NCI-H460 (cell line): ENCODE results near the gene PADI3. TPM values are rescaled to one million over a fixed set of nuclear protein-coding genes. Genes with fewer than 3 reads are reported as not detected.

ENCODE experiments used
- DNase-seq: peaks from one replicate; pipeline ENCODE4 v3.0.0-alpha.2; 2016; ENCODE audit warnings: low read depth; ENCODE audit errors: extremely low read depth
- polyA plus RNA-seq: library from polyadenylated mRNA; depleted of rRNA; stranded (reverse); fragments of >200 nt; gene quantifications from 2 replicates; pipeline ENCODE4 v1.2.3, GENCODE V29; 2014; cell fraction: nucleus; rRNA removed
- total RNA-seq: library from RNA; depleted of rRNA; stranded (reverse); fragments of >200 nt; shearing (Covaris generic); gene quantifications from 2 replicates; pipeline ENCODE4 v1.2.3, GENCODE V29; 2014; rRNA removed

The PADI3 gene, protein sequence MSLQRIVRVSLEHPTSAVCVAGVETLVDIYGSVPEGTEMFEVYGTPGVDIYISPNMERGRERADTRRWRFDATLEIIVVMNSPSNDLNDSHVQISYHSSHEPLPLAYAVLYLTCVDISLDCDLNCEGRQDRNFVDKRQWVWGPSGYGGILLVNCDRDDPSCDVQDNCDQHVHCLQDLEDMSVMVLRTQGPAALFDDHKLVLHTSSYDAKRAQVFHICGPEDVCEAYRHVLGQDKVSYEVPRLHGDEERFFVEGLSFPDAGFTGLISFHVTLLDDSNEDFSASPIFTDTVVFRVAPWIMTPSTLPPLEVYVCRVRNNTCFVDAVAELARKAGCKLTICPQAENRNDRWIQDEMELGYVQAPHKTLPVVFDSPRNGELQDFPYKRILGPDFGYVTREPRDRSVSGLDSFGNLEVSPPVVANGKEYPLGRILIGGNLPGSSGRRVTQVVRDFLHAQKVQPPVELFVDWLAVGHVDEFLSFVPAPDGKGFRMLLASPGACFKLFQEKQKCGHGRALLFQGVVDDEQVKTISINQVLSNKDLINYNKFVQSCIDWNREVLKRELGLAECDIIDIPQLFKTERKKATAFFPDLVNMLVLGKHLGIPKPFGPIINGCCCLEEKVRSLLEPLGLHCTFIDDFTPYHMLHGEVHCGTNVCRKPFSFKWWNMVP
- total RNA-seq: not detected in 2 replicates
- 0.31 TPM in 1 of 2 replicates, not detected in the other for polyA plus RNA-seq

GRCh38 chr1:17248781-17249180, at the start of gene PADI3:
TSS of gene PADI3 (plus strand) at chr1:17249098. CDS start at chr1:17249138, 40 bp downstream.
- no peak for DNase-seq

GRCh38 chr1:17199267-17200044, 49.4 kb upstream of the PADI3 start:
- no peak for DNase-seq

DNA sequence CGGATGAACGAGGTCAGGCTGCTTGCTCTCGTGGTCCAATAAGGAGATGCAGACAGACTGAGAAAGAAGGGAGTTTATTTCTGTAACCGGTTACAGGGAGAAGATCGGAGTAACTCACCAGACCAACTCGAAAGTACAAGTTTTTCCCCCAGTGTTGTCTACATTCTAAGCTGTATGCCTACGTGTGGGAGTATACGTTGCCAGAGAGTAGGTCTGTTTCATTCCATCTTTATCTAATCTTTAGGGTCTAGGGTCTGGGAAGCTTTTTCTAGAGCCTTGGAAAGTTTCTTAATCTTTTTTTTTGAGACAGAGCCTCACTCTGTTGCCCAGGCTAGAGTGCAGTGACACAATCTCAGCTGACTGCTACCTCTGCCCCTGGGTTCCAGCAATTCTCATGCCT, 48.7 kb upstream of the PADI3 start:
- DNase-seq: no peak

DNA sequence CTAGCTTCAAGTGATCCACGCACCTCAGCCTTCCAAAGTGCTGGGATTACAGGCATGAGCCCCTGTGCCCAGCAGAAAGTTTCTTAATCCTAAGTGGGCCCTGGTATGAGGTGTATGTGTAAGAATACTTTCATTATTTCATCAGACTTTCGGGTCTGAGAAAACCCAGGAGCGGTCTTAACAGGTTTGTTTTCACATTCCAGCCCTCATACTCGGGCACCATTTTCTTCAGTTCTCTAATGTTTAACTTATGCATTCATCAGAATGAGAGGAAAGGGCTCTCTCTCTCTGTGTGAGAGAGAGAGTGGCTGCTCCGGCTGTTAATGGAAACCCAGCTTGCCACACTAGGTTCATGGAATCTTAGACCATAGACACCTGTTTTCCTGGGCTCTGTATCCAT, 48.1 kb upstream of the PADI3 start:
- DNase-seq: no peak

- DNase-seq: no peak
Observed at GRCh38 chr1:17201201-17202021, 47.5 kb upstream of the PADI3 start.

DNA sequence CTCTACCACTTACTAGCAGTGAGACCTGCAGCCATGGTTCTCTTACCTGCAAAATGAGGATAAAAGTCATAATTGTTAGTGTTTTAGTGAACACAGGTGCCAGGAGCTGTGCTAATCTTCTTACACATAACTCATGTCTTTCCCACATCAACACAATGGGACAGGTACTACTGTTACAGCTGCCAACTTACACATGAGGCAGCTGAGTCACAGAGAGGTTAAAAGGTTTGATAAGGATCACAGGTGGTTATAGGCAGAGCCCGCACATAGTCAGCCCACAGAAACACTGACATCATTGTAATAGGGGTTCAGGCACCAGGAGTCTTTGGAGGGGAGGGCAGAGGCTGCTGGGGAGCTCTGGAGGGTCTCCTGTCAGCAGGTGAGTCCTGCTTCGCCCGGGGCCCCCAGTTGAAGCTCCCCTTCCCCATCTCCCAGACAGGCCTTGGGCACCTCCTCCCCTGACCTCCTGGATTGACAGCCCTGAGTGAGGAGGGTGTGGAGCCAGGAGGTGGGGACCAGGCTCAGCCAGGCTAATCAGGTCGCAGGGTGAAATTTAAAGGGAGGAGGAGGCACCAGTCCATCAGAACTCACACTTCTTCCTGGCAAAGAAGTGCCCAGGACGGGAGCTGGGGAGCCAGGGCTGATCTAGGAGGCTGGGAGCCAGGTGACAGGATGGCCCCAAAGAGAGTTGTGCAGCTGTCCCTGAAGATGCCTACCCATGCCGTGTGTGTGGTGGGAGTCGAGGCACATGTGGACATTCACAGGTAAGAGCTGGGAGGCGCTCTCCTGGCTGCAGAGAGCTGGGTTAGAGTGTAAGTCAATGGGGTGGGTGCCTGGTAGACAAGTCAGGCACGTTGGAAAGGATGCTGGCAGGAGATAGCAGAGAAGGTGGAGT, 44.1 kb upstream of the PADI3 start, which contains the start of gene PADI1:
Gene PADI1, plus strand, starts transcription at position 583 of the 895 bp plus-strand sequence. Its CDS starts 90 bp downstream, at position 673.
- no peak for DNase-seq

DNA sequence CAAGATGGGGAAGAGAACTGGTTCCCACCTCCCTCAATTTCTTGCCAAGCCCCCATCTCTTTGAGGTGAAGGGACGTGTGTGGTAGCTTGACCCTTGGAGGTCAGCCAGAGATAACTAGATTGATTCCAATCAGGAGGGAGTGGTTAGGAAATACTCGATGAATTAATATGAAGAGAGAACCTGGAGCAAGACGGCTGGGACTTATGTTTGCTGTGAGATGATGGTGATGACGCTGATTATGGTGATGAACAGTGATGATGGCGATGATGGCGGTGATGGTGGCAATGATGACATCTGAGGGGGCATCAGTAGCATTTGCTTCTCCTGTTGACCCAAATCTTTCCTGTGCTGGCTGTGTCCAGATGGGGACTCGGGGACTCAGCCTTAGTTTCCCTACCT, 43.2 kb upstream of the PADI3 start:
- no peak for DNase-seq

DNA sequence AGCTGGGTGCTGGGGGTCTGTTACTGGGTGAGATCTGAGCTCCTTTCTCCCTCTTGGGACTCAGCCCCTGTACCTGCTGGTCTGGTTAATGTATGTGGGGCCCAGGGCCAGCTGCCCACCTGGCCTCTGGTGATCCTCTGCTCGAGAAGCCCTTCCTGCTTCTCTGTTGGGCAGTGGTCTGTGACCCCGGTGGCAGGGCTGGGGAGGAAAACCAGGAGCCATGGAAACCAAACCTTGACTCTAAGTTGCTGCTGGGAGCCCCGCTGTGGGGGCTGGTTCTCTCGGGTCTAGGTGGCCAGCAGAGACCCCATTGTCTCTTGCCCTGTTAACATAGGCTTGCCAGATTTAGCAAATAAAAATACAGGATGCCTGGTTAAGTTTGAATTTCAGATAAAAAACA, 42.7 kb upstream of the PADI3 start:
- no peak for DNase-seq

GRCh38 chr1:17207046-17207445, 41.9 kb upstream of the PADI3 start:
- no peak for DNase-seq

DNA sequence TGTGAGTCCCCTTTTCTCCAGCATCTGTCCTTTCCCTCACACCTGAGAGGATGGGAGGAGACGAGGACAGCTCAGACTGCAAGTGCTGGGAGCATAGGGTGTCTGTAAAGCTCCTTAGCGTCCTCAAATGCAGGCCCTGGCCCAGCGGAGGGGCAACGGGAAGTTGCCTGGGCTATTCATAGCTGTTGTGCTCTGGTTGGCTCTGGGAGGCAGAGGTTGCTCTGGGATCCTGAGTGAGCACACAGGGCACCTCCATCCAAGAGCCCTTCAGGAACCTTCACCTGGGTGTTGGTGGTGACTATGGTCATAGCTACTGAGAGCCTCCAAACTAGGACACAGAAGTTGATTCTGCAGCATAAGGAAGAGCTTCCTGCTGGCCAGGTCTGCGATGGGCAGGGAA, 41.4 kb upstream of the PADI3 start:
- DNase-seq: no peak

- DNase-seq: no peak
Observed at GRCh38 chr1:17207966-17208418, 40.9 kb upstream of the PADI3 start.

DNA sequence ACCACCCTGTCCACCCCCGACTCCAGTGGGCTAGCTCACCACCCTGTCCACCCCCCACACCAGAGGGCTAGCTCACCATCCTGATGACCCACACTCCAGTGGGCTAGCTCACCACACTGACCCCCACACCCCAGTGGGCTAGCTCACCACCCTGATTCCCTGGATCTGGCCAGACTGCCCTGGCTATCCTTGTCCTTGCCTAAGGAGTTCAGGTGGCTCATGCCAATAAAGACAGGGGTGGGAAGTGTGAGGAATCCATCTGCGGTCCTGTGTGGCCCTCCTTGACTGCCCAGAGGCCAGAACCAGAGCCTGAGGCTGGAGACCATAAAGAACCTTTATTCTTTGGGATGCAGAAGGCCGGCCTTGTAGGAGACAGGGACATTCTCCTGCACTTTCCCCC, 40.4 kb upstream of the PADI3 start:
- DNase-seq: no peak

DNA sequence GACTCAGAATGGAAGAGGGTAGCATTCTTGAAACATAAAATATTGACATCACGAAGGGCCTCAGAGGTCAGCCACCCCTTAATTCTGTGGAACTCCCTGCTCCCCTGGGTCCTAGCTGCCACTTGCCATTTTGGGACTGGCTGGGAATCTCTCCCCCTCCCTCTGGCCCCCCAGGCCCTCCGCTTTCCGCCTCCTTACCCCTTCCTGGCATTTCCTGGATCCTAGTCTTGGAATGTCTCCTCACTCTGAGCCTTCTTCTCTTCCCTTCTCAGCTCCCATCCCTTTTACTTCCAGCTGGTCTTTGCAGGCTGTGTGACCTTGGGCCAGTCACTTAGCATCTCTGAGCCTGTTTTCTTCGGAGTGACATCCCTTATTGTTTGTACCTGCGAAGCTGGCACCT, 39.5 kb upstream of the PADI3 start:
- DNase-seq: no peak

GRCh38 chr1:17210176-17210575, 38.7 kb upstream of the PADI3 start:
- no peak for DNase-seq

DNA sequence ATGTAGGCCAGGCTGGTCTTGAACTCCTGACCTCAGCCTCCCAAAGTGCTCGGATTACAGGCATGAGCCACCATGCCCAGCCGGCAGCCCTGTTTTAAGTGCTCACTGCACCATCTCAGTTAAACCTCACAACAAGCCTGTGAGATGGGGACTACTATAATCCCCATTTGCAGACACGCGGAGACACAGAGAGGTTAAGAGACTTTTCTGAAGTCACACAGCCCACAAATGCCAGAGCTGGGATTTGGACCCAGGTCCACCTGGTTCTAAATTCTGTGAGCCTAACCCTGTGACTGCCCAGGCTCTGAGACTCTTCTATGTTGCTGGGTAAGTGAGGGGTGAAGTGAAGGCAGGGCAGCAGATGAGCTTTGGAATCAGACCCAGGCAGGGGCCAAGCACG, 37.5 kb upstream of the PADI3 start:
- no peak for DNase-seq

- DNase-seq: no peak
Observed at GRCh38 chr1:17212009-17212408, 36.9 kb upstream of the PADI3 start.

DNA sequence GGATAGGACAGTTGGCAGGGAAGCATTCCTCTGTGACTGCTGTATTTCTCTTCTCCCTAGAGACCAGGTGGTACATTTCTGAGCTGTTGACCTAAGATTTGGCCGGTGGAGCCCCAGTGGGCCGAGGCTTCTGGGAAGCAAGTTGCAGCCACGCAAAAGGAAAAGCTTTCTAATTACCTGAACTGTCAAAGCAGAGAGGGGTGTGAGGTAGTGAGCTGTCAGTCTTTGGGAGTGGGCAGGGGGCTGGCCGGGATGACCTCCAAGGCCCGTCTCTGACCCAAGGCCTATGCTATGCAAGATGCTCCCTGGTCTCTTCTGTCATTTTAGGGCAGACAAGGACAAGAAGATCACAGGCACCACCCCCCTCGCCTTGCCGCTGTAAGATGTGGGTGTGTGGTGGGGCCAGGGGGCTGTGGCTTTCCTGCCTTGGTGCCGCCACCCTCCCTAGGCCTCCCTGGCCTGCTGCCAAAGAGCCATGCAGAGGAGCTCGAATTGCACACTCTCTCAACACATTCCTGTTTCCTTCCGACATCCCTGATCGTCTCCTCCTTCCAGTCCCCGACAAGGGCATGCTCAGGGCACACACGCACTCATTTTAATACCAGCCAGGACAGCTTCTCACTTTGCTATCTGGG, 36.3 kb upstream of the PADI3 start:
- no peak for DNase-seq

DNA sequence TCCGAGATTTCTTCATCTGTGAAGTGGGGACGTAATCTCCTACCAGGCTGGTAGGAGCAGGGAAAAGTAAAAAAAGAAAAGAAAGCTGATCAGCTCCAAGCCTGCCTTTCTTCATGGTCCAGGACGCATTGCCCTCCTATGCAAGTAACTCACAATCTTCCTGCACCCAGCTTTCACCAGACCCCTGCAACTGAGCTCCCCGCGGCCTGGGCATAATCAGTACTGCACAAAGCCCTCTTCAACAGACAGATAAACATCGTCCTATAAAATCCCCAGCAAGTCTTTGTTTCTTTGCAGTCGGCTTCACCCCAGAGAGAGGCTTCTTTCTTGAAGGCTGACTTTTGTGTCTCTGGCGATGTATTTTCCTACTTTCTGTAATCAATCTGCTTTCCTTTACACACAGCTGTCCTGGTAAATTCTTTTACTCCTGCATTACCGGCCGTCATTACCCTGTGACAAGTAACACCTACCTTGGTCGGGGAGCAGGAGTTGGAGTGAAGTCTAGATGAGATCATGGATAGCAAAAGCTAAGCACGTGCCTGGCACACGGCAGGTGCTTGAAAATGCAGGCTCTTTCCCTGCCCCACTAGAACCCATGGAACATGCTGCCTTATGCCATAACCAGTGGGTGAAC, 35.6 kb upstream of the PADI3 start:
- no peak for DNase-seq
